Urinary bladder (tissue), 4 donors: ENCODE data around the gene SPEM2. TPM values are rescaled to one million over a fixed set of nuclear protein-coding genes. Genes with fewer than 3 reads are reported as not detected.

Experiments
- DNase-seq: peaks from one replicate; pipeline ENCODE4 v3.0.0-alpha.2; 2015; ENCODE audit errors: extremely low spot score
- H3K27ac ChIP-seq: one replicate; pipeline ENCODE4 v1.5.1; 2013; ENCODE audit warnings: low read depth, mild to moderate bottlenecking, moderate library complexity
- H3K36me3 ChIP-seq: one replicate; pipeline ENCODE4 v1.6.1; 2013; ENCODE audit warnings: mild to moderate bottlenecking, moderate library complexity; ENCODE audit not compliant: insufficient read depth
- H3K4me1 ChIP-seq: one replicate; pipeline ENCODE4 v1.6.1; 2013; ENCODE audit warnings: mild to moderate bottlenecking, moderate library complexity; ENCODE audit not compliant: insufficient read depth
- H3K4me3 ChIP-seq: one replicate; pipeline ENCODE4 v1.5.1; 2013; ENCODE audit warnings: low read depth, low read length
- WGBS: extraction: QIAGEN DNeasy Blood & Tissue Kit; methylation state at CpG from one replicate; pipeline ENCODE4 v1.1.7; 2013; 5-methylcytosine and 5-hydroxymethylcytosine counted together
- polyA plus RNA-seq: library from polyadenylated mRNA; stranded (reverse); fragments of 200-250 nt; gene quantifications from one replicate; pipeline ENCODE4 v1.2.3, GENCODE V29; 2013
- total RNA-seq: library from RNA; depleted of rRNA; stranded (reverse); fragments of >200 nt; gene quantifications from one replicate; pipeline ENCODE4 v1.2.3, GENCODE V29; 2014
- donor health status: healthy with polysubstance abuse.
- donor health status: healthy.

The SPEM2 gene
- total and polyA plus RNA-seq, 2 donors: not detected

DNA sequence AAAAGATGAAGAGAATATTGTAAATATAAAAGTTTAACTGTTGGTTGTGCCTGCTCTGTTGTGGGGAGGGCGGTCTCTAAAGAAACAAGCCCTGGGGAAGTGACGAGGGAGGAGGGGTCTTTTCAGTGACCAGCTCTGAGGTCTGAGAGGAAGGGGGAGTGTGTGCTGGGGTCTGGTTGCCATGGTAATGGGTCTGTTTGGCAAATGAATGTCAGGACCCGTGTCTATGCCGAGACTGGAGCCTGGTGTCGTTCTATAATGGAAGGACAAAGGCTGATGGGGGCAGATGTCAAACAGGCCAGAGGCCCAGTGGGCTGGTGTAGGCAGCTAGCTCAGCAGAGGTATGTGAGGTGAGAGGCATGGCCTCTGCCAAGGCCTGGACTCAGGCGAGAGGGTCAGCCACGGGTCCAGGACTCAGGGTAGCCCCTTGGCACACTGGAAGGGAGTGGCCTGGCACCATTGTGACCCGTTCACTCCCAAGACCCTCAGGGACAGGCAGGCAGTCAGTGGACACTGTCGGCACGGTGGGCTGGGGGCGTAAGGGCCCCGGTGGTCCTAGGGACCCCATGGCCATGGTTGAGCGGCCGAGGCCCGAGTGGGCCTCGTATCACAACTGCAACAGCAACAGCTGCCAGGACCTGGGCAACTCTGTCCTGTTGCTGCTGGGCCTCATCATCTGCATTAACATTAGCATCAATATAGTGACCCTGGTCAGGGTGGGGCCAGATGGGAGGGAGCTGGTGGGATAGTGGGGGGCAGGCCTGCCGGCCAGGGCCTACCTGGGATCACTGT, 5.4 kb upstream of the SPEM2 start, which contains the start of gene SPEM1:
Gene SPEM1 (plus strand): TSS at position 506 of the 792 bp plus-strand sequence. CDS start 61 bp downstream, at position 567.
- Histone ChIP-seq H3K27ac (no peak within 1 kb of the TSS), H3K4me1 (no peaks in the 10 kb centered on the region), H3K4me3 (no peak within 1 kb of the TSS), H3K36me3 (no peaks in the 10 kb centered on the region)
- DNase-seq: no peak
- 71% methylated on average over 17 of the region's 17 CpGs for WGBS

GRCh38 chr17:7421186-7421585, 4.2 kb upstream of the SPEM2 start:
- whole genome bisulfite sequencing: 92% methylated on average over 16 of the region's 16 CpGs

GRCh38 chr17:7423679-7424078, 1.7 kb upstream of the SPEM2 start:
- 38% methylated on average over 4 of the region's 4 CpGs for WGBS
- H3K4me3 ChIP-seq: no peak overlapping the region
- no peaks in the 10 kb centered on the region for H3K4me1 ChIP-seq
- no peaks in the 10 kb centered on the region for H3K36me3 ChIP-seq
- no peak for DNase-seq
- H3K27ac ChIP-seq: no peak overlapping the region

More at GRCh38 chr17:7421186-7421585, 4.2 kb upstream of the SPEM2 start:
- Histone ChIP-seq H3K4me3 (no peak overlapping the region), H3K4me1 (no peaks in the 10 kb centered on the region), H3K27ac (no peak overlapping the region), H3K36me3 (no peaks in the 10 kb centered on the region)
- no peak for DNase-seq

- Histone ChIP-seq H3K4me3 (no peak overlapping the region), H3K36me3 (no peaks in the 10 kb centered on the region), H3K27ac (no peak overlapping the region), H3K4me1 (no peaks in the 10 kb centered on the region)
- no peak for DNase-seq
- 82% methylated on average over 8 of the region's 8 CpGs for WGBS
Observed at GRCh38 chr17:7425756-7426155, 340 bp downstream of the SPEM2 start.

- no peaks in the 10 kb centered on the region for H3K36me3 ChIP-seq
- WGBS: 94% methylated on average over 33 of the region's 33 CpGs
- no peak for DNase-seq
Observed at GRCh38 chr17:7426203-7426863, 917 bp downstream of the SPEM2 start.

DNA sequence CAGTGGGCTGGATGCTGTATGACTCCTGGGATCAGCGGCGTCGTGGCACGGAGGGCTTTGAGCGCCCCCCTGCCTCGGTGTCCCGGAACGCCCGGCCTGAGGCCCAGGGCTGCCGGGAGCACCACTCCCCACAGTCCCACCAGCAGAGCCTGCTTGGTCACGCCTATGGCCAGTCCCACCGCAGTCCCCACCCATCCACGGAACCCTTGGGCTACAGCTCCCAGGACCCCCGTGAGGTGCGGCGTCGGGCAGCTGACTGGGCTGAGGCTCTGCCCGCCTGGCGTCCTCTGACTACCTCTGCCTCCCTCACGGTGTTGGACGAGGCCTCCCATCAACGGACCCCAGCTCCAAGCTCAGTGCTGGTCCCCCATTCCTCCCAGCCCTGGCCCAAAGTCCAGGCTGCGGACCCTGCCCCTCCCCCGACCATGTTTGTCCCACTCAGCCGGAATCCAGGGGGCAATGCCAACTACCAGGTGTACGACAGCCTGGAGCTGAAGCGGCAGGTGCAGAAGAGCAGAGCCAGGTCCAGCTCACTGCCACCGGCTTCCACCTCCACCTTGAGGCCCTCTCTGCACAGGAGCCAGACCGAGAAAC, 1.6 kb downstream of the SPEM2 start:
- DNase-seq: no peak
- 90% methylated on average over 29 of the region's 29 CpGs for WGBS
- H3K4me3 ChIP-seq: no peak overlapping the region
- H3K4me1 ChIP-seq: no peaks in the 10 kb centered on the region
- no peak overlapping the region for H3K27ac ChIP-seq
- no peaks in the 10 kb centered on the region for H3K36me3 ChIP-seq

More at GRCh38 chr17:7426203-7426863, 917 bp downstream of the SPEM2 start:
- Histone ChIP-seq H3K4me3 (no peak overlapping the region), H3K4me1 (no peaks in the 10 kb centered on the region), H3K27ac (no peak overlapping the region)

- Histone ChIP-seq H3K36me3 (no peaks in the 10 kb centered on the region), H3K4me1 (no peaks in the 10 kb centered on the region), H3K27ac (no peak overlapping the region), H3K4me3 (no peak overlapping the region)
- no peak for DNase-seq
- WGBS: 89% methylated on average over 7 of the region's 7 CpGs
Observed at GRCh38 chr17:7427549-7427948, 2.1 kb downstream of the SPEM2 start.

DNA sequence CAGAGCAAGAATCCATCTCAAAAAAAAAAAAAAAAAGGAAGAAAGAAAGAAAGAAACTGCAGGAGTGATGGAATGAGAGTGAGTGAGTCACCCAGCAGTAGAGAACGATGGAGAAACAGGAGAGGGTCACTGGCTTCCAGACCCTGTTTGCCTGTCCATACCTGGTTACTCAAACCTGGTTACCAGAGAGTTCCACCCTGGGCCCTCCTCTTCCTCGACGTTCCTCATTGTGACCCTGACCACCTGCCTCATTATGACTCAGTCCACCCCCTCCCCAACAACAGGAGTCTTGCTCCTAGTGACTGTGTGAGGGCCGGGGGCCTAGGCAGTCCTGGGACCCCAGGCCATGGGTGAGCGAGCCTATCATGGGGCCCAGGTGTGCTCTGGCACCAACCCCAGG, 3.1 kb downstream of the SPEM2 start, which contains the start of gene SPEM3:
Gene SPEM3 (plus strand): TSS at position 301 of the 400 bp plus-strand sequence. CDS start 46 bp downstream, at position 347.
- H3K36me3 ChIP-seq: no peaks in the 10 kb centered on the region
- no peak within 1 kb of the TSS for H3K27ac ChIP-seq
- H3K4me1 ChIP-seq: no peaks in the 10 kb centered on the region
- no peak within 1 kb of the TSS for H3K4me3 ChIP-seq
- DNase-seq: no peak
- WGBS: 64% methylated on average over 5 of the region's 5 CpGs

- WGBS: 93% methylated on average over 10 of the region's 10 CpGs
- Histone ChIP-seq H3K36me3 (no peaks in the 10 kb centered on the region), H3K4me1 (no peaks in the 10 kb centered on the region), H3K4me3 (no peak overlapping the region), H3K27ac (no peak overlapping the region)
- no peak for DNase-seq
Observed at GRCh38 chr17:7429722-7430121, 4.3 kb downstream of the SPEM2 start.

DNA sequence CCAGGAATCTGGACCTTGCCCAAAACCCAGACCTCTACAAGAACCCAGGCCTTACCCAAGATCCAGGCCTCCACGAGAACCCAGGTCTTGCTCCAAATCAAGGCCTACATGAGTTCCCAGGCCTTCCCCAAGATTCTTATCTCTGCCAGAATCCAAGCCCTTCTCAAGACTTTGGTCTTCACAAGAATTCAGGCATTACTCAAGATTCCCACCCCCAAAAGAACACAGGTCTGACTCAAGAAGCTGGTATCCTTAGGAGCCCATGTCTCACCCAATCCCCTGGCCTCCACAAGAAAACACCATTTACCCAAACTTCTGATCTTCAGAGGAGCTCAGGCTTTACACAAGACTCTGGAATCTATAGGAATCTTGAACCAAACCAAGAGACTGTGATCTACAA, 5.8 kb downstream of the SPEM2 start:
- H3K4me1 ChIP-seq: no peaks in the 10 kb centered on the region
- DNase-seq: no peak
- no peak overlapping the region for H3K27ac ChIP-seq
- no peak overlapping the region for H3K4me3 ChIP-seq
- no peaks in the 10 kb centered on the region for H3K36me3 ChIP-seq
- 89% methylated on average over 1 of the region's 1 CpG for WGBS

DNA sequence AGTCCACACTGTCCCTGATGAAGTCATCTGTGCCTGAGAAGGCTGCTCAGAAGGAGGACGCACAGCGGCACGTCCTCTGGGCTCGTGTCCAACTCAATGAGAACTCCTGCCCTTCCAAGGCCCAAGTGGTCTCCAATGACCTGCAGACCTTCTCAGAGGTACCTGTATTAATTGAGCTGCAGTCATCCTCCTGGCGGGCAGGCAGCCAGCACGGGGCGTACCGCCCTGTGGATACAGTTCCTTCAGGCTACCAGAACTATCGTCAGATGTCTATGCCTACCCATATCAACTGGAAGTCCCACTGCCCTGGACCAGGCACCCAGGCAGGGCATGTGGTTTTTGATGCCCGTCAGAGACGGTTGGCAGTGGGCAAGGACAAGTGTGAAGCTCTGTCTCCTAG, 6.9 kb downstream of the SPEM2 start:
- Histone ChIP-seq H3K36me3 (no peaks in the 10 kb centered on the region), H3K27ac (no peak overlapping the region), H3K4me3 (no peak overlapping the region), H3K4me1 (no peaks in the 10 kb centered on the region)
- DNase-seq: no peak
- 92% methylated on average over 11 of the region's 11 CpGs for WGBS

DNA sequence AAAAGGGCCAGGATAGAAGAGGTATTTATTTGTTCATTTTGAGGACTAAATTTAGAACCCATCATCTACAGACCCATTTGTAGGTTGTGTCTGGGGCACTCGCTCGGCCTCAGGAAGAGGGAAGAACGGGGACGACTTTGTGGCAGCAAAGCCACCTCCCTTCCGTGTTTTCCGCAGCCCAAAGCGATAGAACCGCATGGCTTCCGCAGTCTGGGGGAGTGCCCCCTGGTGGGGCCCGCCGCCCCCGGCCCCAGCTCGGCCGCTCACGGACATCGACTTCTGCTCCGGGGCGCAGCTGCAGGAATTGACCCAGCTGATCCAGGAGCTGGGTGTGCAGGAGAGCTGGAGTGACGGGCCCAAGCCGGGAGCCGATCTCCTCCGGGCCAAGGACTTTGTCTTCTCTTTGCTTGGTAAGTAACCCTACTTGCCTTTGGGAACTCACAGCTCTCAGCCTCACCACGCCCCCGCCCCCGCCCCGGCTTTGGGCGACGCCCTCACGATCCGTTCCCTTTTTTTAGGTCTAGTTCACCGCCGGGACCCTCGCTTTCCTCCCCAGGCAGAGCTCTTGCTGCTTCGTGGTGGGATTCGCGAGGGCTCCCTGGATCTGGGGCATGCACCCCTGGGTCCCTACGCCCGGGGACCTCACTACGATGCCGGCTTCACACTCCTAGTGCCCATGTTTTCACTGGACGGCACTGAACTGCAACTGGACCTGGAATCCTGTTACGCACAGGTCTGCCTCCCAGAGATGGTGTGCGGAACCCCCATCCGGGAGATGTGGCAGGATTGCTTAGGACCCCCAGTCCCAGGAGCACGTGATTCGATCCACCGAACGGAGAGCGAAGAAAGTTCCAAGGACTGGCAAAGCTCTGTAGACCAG, 10.5 kb downstream of the SPEM2 start:
- peak overlapping the region; percentile 37 for H3K4me3 ChIP-seq
- no peaks in the 10 kb centered on the region for H3K36me3 ChIP-seq
- DNase-seq: no peak
- 8% methylated on average over 49 of the region's 49 CpGs for WGBS
- H3K4me1 ChIP-seq: peaks cover 2% of the 10 kb centered on the region
- peak overlapping the region; percentile 47 for H3K27ac ChIP-seq
